Thoracic aorta (tissue), 2 donors: Measurements from ENCODE around the gene GMNN. TPM values are rescaled to one million over a fixed set of nuclear protein-coding genes. Genes with fewer than 3 reads are reported as not detected.
"Not testable (repeated sequence)": the region's sequence is repeated elsewhere in the genome, so short reads cannot be mapped to it uniquely, and the experiment has no call there.

Experiments used
- ATAC-seq: fragments of 150-250 bp; one replicate; pipeline ENCODE4 v1.8.0; 2017; ENCODE audit warnings: low read depth; ENCODE audit not compliant: insufficient number of reproducible peaks, low FRiP score
- DNase-seq: peaks from one replicate; pipeline ENCODE4 v3.0.0-alpha.2; 2020; ENCODE audit warnings: low spot score
- H3K27ac ChIP-seq, 2 donors: fragments of 200-600 bp; sonication (generic); 1 replicate in 1 of 2; 2 replicates in 1 of 2; pipeline ENCODE4 v1.5.1; 2016; ENCODE audit warnings: mild to moderate bottlenecking in 2 of 2, moderate library complexity in 2 of 2
- H3K27me3 ChIP-seq: fragments of 200-600 bp; sonication (generic); replicated peaks from 2 replicates; pipeline ENCODE4 v1.6.0; 2016; ENCODE audit warnings: mild to moderate bottlenecking; ENCODE audit not compliant: insufficient read depth
- H3K36me3 ChIP-seq: fragments of 200-600 bp; sonication (generic); one replicate; pipeline ENCODE4 v1.5.1; 2016
- H3K4me1 ChIP-seq, 2 donors: fragments of 200-600 bp; sonication (generic); 1 replicate in 1 of 2; 2 replicates in 1 of 2; pipeline versions ENCODE4 v1.5.1 to v1.6.0; 2016; ENCODE audit warnings: low read depth in 2 of 2, mild to moderate bottlenecking in 1 of 2; ENCODE audit not compliant: control insufficient read depth in 1 of 2
- H3K4me3 ChIP-seq: fragments of 200-600 bp; sonication (generic); 2 replicates; pipeline ENCODE4 v1.5.1; 2016; ENCODE audit warnings: mild to moderate bottlenecking
- H3K9me3 ChIP-seq: fragments of 200-600 bp; sonication (generic); 2 replicates; pipeline ENCODE4 v1.5.1; 2016
- total RNA-seq, 2 donors: library from RNA; depleted of rRNA; stranded (reverse); fragments of >200 nt; gene quantifications; one replicate each; pipeline versions ENCODE4 v1.1.0 to v1.2.3, GENCODE V29; 2016
- TF ChIP-seq, protein P1 (sequence below): fragments of 200-600 bp; sonication (generic); IDR thresholded peaks from one replicate; pipeline ENCODE4 v1.5.1; 2019; ENCODE audit warnings: antibody characterized with exemption

Gene GMNN
- total RNA-seq, 2 donors from 2014 or later: 5.4 to 6.8 TPM

DNA sequence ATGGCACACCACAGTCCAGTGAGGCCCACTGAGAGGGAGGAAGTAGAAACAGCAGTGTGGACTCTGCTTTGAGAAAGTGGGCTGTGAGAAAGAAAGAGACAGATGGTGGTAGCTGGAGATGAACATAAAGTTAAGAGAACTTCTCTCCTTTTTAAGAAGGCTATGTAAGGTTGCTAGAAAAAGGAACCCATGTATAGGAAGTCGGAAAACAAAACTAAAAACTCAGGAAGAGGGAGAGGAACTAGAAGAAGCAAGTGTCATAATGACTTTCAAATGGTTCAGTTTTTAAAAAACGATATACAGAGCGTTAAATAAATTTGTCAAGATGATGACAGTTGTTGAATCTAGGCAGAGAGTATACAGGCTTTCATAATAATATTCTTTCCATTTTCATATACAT, 25.4 kb upstream of the GMNN start:
- TF ChIP-seq, protein P1, sequence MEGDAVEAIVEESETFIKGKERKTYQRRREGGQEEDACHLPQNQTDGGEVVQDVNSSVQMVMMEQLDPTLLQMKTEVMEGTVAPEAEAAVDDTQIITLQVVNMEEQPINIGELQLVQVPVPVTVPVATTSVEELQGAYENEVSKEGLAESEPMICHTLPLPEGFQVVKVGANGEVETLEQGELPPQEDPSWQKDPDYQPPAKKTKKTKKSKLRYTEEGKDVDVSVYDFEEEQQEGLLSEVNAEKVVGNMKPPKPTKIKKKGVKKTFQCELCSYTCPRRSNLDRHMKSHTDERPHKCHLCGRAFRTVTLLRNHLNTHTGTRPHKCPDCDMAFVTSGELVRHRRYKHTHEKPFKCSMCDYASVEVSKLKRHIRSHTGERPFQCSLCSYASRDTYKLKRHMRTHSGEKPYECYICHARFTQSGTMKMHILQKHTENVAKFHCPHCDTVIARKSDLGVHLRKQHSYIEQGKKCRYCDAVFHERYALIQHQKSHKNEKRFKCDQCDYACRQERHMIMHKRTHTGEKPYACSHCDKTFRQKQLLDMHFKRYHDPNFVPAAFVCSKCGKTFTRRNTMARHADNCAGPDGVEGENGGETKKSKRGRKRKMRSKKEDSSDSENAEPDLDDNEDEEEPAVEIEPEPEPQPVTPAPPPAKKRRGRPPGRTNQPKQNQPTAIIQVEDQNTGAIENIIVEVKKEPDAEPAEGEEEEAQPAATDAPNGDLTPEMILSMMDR: no peak
- no peak overlapping the region for H3K4me3 ChIP-seq
- DNase-seq (no peak), ATAC-seq (no peak)
- no peaks in the 10 kb centered on the region for H3K9me3 ChIP-seq
- H3K4me1 ChIP-seq: no peaks in the 10 kb centered on the region
- no peaks in the 10 kb centered on the region for H3K36me3 ChIP-seq
- H3K27ac ChIP-seq: no peak overlapping the region
- H3K27me3 ChIP-seq: no peaks in the 10 kb centered on the region

DNA sequence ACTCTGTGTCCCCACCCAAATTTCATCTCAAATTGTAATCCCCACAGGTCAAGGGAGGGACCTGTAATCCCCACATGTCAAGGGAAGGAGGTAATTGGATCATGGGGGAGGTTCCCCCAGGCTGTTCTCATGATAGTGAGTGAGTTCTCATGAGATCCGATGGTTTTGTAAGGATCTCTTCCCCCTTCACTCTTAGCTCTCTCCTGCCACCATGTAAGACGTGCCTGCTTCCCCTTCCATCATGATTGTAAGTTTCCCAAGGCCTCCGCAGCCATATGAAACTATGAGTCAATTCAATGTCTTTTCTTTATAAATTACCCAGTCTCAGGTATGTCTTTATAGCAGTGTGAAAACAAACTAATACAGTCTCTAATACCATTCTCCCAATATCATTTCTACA, 23.9 kb upstream of the GMNN start:
- not testable (repeated sequence) for H3K27ac ChIP-seq, ATAC-seq, DNase-seq

DNA sequence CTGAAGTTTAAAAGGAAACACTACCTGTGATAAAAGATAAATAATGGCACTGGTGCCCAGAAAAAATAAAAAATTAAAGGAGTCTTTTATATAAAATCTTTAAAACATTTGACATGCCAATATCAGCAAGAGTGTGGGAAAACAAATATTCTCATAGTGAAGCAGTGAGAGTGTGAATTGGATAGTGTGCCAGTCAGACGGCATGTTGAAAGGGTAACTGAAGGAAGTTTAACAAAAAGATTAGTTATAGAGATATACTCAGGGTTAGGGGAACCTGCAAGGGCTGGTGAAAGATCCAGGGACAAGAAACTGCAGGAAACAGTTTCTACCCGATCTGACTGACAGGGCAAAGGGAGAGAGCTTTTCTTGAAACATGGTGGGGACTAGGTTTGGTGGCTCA, 22.2 kb upstream of the GMNN start:
- Histone ChIP-seq H3K4me1 (no peaks in the 10 kb centered on the region), H3K27me3 (no peaks in the 10 kb centered on the region), H3K9me3 (no peaks in the 10 kb centered on the region), H3K27ac (no peak overlapping the region), H3K36me3 (no peaks in the 10 kb centered on the region), H3K4me3 (no peak overlapping the region)
- DNase-seq (no peak), ATAC-seq (no peak)
- TF ChIP-seq, protein P1: no peak

More for the DNA sequence above, 23.9 kb upstream of the GMNN start:
- not testable (repeated sequence) for H3K9me3 ChIP-seq, H3K36me3 ChIP-seq, H3K4me3 ChIP-seq, H3K4me1 ChIP-seq, H3K27me3 ChIP-seq

DNA sequence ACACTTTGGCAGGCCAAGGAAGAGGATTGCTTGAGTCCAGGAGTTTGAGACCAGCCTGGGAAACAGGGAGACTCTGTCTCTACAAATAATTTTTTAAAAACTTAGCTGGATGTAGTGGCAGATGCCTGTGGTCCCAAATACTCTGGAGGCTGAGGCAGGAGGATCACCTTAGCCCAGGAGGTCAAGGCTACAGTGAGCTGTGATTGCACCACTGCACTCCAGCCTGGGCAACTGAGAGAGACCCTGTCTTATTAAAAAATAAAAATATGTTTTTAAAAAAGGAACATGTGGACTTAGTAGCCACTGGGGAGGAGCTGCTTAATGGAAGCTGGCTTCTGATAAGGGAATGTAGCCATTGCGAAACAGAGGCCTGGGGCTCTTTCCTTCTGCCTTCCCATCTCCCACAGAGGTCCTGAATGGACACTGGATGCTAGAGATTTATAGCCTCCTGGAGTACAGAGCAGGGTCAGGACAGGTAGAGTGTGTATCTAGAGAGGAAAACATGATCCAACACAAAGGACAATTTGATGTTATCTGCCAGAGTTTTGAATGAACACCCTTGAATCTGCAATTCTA, 21.7 kb upstream of the GMNN start:
- Histone ChIP-seq H3K4me3 (no peak overlapping the region), H3K36me3 (no peaks in the 10 kb centered on the region), H3K27me3 (no peaks in the 10 kb centered on the region), H3K4me1 (no peaks in the 10 kb centered on the region), H3K9me3 (no peaks in the 10 kb centered on the region), H3K27ac (no peak overlapping the region)
- TF ChIP-seq, protein P1: no peak
- no peak for ATAC-seq
- DNase-seq: no peak

DNA sequence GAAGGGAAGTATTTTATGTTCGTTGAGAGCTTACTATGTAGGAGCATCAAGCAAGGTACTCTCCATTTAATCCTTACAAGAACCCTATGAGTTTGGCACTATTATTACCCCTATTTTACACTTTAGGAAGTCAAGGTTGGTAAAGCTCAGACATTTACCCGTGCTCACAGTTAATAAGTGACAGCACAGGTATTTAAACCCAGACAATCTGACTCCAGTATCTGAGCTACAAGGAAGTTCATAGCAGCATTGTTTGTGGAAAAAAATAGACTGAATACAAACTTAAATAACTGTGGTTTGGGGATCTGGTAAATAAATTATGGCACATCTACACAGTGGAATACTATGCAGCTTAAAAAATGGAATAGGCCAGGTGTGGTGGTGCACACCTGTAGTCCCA, 21.2 kb upstream of the GMNN start:
- no peak overlapping the region for H3K27ac ChIP-seq
- H3K36me3 ChIP-seq: no peaks in the 10 kb centered on the region
- no peaks in the 10 kb centered on the region for H3K27me3 ChIP-seq
- DNase-seq (no peak), ATAC-seq (no peak)
- H3K9me3 ChIP-seq: no peaks in the 10 kb centered on the region
- TF ChIP-seq, protein P1: no peak
- H3K4me3 ChIP-seq: no peak overlapping the region
- H3K4me1 ChIP-seq: no peaks in the 10 kb centered on the region

DNA sequence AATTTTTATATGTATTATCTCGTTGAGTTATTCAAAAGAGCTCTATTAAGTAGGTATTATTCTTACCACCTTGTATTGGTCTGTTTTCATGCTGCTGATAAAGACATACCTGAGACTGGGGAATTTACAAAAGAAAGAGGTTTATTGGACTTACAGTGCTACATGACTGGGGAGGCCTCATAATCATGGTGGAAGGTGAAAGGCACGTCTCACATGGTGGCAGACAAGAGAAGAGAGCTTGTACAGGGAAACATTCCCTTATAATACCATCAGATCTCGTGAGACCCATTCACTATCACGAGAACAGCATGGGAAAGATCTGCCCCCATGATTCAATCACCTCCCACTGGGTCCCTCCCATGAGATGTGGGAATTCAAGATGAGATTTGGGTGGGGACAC, 20.4 kb upstream of the GMNN start:
- not testable (repeated sequence) for H3K4me1 ChIP-seq, H3K27ac ChIP-seq, ATAC-seq, DNase-seq, H3K4me3 ChIP-seq, H3K27me3 ChIP-seq, H3K9me3 ChIP-seq, H3K36me3 ChIP-seq
